Body of pancreas (tissue), 4 donors: ENCODE data around the gene RBM38.

Experiments
- POLR2A ChIP-seq, 3 donors: fragments of 450-650 bp; IDR thresholded peaks; one replicate each; pipeline ENCODE4 v1.6.1; 2016; ENCODE audit warnings: antibody characterized with exemption in 3 of 3, mild to moderate bottlenecking in 2 of 3
- TF ChIP-seq, protein P1 (sequence below), 7 experiments: fragments of 450-650 bp in 4 of 7; fragments of 200-600 bp in 3 of 7; sonication (generic) in 3 of 7; IDR thresholded peaks; one replicate each; pipeline ENCODE4 v1.5.1; 2016 to 2019; ENCODE audit warnings: antibody characterized with exemption in 7 of 7

GRCh38 chr20:57438552-57438951 is 47.4 kb downstream of the RBM38 start:
- TF ChIP-seq, protein P1, sequence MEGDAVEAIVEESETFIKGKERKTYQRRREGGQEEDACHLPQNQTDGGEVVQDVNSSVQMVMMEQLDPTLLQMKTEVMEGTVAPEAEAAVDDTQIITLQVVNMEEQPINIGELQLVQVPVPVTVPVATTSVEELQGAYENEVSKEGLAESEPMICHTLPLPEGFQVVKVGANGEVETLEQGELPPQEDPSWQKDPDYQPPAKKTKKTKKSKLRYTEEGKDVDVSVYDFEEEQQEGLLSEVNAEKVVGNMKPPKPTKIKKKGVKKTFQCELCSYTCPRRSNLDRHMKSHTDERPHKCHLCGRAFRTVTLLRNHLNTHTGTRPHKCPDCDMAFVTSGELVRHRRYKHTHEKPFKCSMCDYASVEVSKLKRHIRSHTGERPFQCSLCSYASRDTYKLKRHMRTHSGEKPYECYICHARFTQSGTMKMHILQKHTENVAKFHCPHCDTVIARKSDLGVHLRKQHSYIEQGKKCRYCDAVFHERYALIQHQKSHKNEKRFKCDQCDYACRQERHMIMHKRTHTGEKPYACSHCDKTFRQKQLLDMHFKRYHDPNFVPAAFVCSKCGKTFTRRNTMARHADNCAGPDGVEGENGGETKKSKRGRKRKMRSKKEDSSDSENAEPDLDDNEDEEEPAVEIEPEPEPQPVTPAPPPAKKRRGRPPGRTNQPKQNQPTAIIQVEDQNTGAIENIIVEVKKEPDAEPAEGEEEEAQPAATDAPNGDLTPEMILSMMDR (IDR thresholded peaks at IDR 0.05) = no peak
- TF ChIP-seq POLR2A (IDR thresholded peaks at IDR 0.05) = no peak
